ENCODE data around the gene STARD3.

- TF ChIP-seq CTCF (IDR thresholded peaks at IDR 0.05; ENCODE audit: poor library complexity) (no peak), EZH2phosphoT487 (IDR thresholded peaks at IDR 0.05; ENCODE audit: low read depth, severe bottlenecking, unreplicated experiment) (no peak)
Observed at GRCh38 chr17:39614545-39615157, 22.3 kb upstream of the STARD3 start.

All from hepatocyte (in vitro differentiated cells).